Measurements from ENCODE around the gene TNNI3.
"Not testable (repeated sequence)": the region's sequence is repeated elsewhere in the genome, so short reads cannot be mapped to it uniquely, and the experiment has no call there.

The TNNI3 gene

GRCh38 chr19:55112246-55112776 is 45.2 kb downstream of the TNNI3 start:
- DNase-seq: no peak

- no peak for DNase-seq
Measured at GRCh38 chr19:55111238-55111831, 46.2 kb downstream of the TNNI3 start.

- no peak for DNase-seq
Measured at GRCh38 chr19:55109527-55110291, 47.8 kb downstream of the TNNI3 start.

GRCh38 chr19:55107252-55107651 is 50.3 kb downstream of the TNNI3 start:
- not testable (repeated sequence) for DNase-seq

- no peak for DNase-seq
Measured at GRCh38 chr19:55106591-55106990, 50.9 kb downstream of the TNNI3 start.

GRCh38 chr19:55105237-55105636 is 52.3 kb downstream of the TNNI3 start:
- DNase-seq: no peak

- DNase-seq: no peak
Measured at GRCh38 chr19:55103190-55103589, 54.3 kb downstream of the TNNI3 start.

All from activated CD4-positive, CD25-positive, alpha-beta regulatory T cell (primary cell).